CD4-positive, CD25-positive, alpha-beta regulatory T cell (primary cell): ENCODE data around the gene CCR5AS.
A peak's percentile ranks its signal among the peaks of the same experiment; 100 is the strongest.

ENCODE experiments used
- ATAC-seq, 2 donors: fragments of 150-1000 bp; cut with Tn5 transposase; one replicate each; pipeline ENCODE4 v1.10.0; 2021; ENCODE audit warnings: low read depth in 2 of 2, moderate number of reproducible peaks in 2 of 2, moderate library complexity in 1 of 2
- DNase-seq, 3 donors: peaks; one replicate each; pipeline versions ENCODE4 v3.0.0 to v3.0.0-alpha.2; 2012 to 2022; ENCODE audit warnings: mixed read lengths in 1 of 3
- H3K27ac ChIP-seq: one replicate; pipeline ENCODE4 v1.7.0; 2013; ENCODE audit warnings: mild to moderate bottlenecking, low read length; ENCODE audit not compliant: insufficient read depth, poor library complexity, severe bottlenecking
- H3K27me3 ChIP-seq: one replicate; pipeline ENCODE4 v1.7.0; 2013; ENCODE audit warnings: low read length; ENCODE audit not compliant: control insufficient read depth, insufficient read depth
- H3K36me3 ChIP-seq: one replicate; pipeline ENCODE4 v1.7.0; 2013; ENCODE audit warnings: mild to moderate bottlenecking, low read length, moderate library complexity; ENCODE audit not compliant: control insufficient read depth, insufficient read depth
- H3K4me1 ChIP-seq: 2 replicates; pipeline ENCODE4 v1.7.0; 2013; ENCODE audit warnings: mild to moderate bottlenecking, low read length; ENCODE audit not compliant: insufficient read depth, control insufficient read depth, poor library complexity, severe bottlenecking
- H3K4me3 ChIP-seq: one replicate; pipeline ENCODE4 v1.7.0; 2013; ENCODE audit warnings: low read depth, mild to moderate bottlenecking, low read length, moderate library complexity
- H3K9me3 ChIP-seq, 2 experiments: 1 replicate in 1 of 2; 2 replicates in 1 of 2; pipeline ENCODE4 v1.7.0; 2013; ENCODE audit warnings: low read length in 2 of 2, mild to moderate bottlenecking in 1 of 2, moderate library complexity in 1 of 2; ENCODE audit not compliant: control insufficient read depth in 2 of 2
- H3K27ac Mint-ChIP-seq, 3 donors: one replicate each; pipeline ENCODE4 v1.8.0; 2020 to 2022; ENCODE audit warnings: mild to moderate bottlenecking in 3 of 3, mixed read lengths in 3 of 3, moderate library complexity in 2 of 3
- H3K27me3 Mint-ChIP-seq: one replicate; pipeline ENCODE4 v1.8.0; 2022; ENCODE audit warnings: mild to moderate bottlenecking, mixed read lengths
- H3K36me3 Mint-ChIP-seq: one replicate; pipeline ENCODE4 v1.8.0; 2020; ENCODE audit warnings: mixed read lengths
- H3K4me1 Mint-ChIP-seq, 4 donors: one replicate each; pipeline ENCODE4 v1.8.0; 2020 to 2022; ENCODE audit warnings: mixed read lengths in 4 of 4, mild to moderate bottlenecking in 1 of 4
- H3K4me3 Mint-ChIP-seq, 4 donors: one replicate each; pipeline ENCODE4 v1.8.0; 2020 to 2022; ENCODE audit warnings: mild to moderate bottlenecking in 4 of 4, mixed read lengths in 4 of 4, moderate library complexity in 3 of 4
- H3K9me3 Mint-ChIP-seq, 7 donors: one replicate each; pipeline ENCODE4 v1.8.0; 2020 to 2022; ENCODE audit warnings: mixed read lengths in 7 of 7, mild to moderate bottlenecking in 3 of 7, moderate library complexity in 2 of 7

The CCR5AS gene

DNA sequence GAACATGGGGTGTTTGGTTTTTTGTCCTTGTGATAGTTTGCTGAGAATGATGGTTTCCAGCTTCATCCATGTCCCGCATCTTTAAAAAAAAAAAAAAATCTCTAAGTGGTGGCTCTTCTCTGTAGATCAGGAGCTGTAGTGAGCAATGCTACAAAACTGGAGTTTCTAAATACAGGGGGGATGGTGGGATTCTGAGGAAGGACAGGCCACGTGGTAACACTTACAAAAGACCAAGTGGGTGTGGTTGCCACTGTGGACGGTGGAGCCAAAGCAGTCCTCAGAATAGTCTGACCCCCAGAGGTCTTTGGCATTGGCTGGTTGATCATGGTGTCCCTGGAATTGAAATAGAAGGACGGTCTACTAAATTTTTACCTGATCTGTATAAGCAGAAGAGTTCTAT is 7.9 kb upstream of the CCR5AS start:
- H3K27ac Mint-ChIP-seq, result no peak overlapping the region

GRCh38 chr3:46413951-46414350 is 7.1 kb upstream of the CCR5AS start:
- Mint-ChIP-seq H3K27me3 (no peaks in the 10 kb centered on the region), H3K9me3 (no peaks in the 10 kb centered on the region), H3K36me3 (no peaks in the 10 kb centered on the region), H3K4me3 (no peak overlapping the region), H3K27ac (no peak overlapping the region), H3K4me1 (peaks cover 5 to 13% (median 9%) of the 10 kb centered on the region in 4 donors)
- DNase-seq (no peak), ATAC-seq (no peak)
- H3K9me3 ChIP-seq, result no peaks in the 10 kb centered on the region
- H3K36me3 ChIP-seq, result no peaks in the 10 kb centered on the region
- no peak overlapping the region for H3K4me3 ChIP-seq
- H3K27me3 ChIP-seq, result no peaks in the 10 kb centered on the region
- no peak overlapping the region for H3K27ac ChIP-seq
- no peaks in the 10 kb centered on the region for H3K4me1 ChIP-seq

More for the DNA sequence above, 7.9 kb upstream of the CCR5AS start:
- Mint-ChIP-seq H3K9me3 (no peaks in the 10 kb centered on the region), H3K4me3 (no peak overlapping the region), H3K36me3 (no peaks in the 10 kb centered on the region), H3K4me1 (peaks cover 2 to 7% (median 3%) of the 10 kb centered on the region in 4 donors), H3K27me3 (no peaks in the 10 kb centered on the region)
- Histone ChIP-seq H3K27me3 (no peaks in the 10 kb centered on the region), H3K36me3 (no peaks in the 10 kb centered on the region), H3K4me1 (no peaks in the 10 kb centered on the region), H3K9me3 (no peaks in the 10 kb centered on the region), H3K4me3 (no peak overlapping the region), H3K27ac (no peak overlapping the region)
- DNase-seq (no peak), ATAC-seq (no peak)

GRCh38 chr3:46412786-46413298 is 6.0 kb upstream of the CCR5AS start:
- DNase-seq (no peak), ATAC-seq (no peak)
- Histone ChIP-seq H3K9me3 (no peaks in the 10 kb centered on the region), H3K4me3 (no peak overlapping the region), H3K27ac (no peak overlapping the region), H3K27me3 (no peaks in the 10 kb centered on the region), H3K36me3 (no peaks in the 10 kb centered on the region), H3K4me1 (peaks cover 7% of the 10 kb centered on the region)
- Mint-ChIP-seq H3K27ac (no peak overlapping the region), H3K9me3 (no peaks in the 10 kb centered on the region), H3K4me3 (no peak overlapping the region), H3K4me1 (peaks cover 5 to 24% (median 12%) of the 10 kb centered on the region in 4 donors), H3K27me3 (no peaks in the 10 kb centered on the region), H3K36me3 (no peaks in the 10 kb centered on the region)

DNA sequence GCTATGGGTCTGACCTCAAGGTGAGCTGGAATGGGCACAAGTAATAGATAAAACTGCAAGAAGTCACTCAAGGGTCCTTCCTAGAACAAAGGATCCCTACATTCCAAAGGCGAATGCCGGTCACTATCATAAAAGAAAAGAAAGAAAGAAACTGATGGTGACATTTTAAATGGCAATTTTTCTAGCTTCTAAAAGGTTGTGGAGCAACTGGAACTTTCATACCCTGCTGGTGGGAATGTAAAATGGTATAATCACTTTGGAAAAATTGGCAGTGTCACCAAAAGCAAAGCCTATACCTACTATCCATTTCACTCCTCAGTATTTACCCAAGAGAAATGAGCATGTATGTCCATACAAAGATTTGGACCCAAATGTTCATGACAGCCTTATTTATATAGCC is 4.4 kb upstream of the CCR5AS start:
- Histone ChIP-seq H3K4me3 (no peak overlapping the region), H3K27me3 (no peaks in the 10 kb centered on the region), H3K27ac (no peak overlapping the region), H3K4me1 (peaks cover 17% of the 10 kb centered on the region), H3K36me3 (no peaks in the 10 kb centered on the region), H3K9me3 (no peaks in the 10 kb centered on the region)
- Mint-ChIP-seq H3K27ac (no peak overlapping the region), H3K4me1 (peaks cover 17 to 38% (median 19%) of the 10 kb centered on the region in 4 donors), H3K36me3 (no peaks in the 10 kb centered on the region), H3K27me3 (peaks cover 7% of the 10 kb centered on the region), H3K9me3 (no peaks in the 10 kb centered on the region), H3K4me3 (no peak overlapping the region)
- ATAC-seq, result no peak
- DNase-seq, result no peak

GRCh38 chr3:46410669-46411068 is 3.8 kb upstream of the CCR5AS start:
- ATAC-seq (no peak), DNase-seq (no peak)
- Histone ChIP-seq H3K4me1 (peaks cover 17% of the 10 kb centered on the region), H3K9me3 (no peaks in the 10 kb centered on the region), H3K27me3 (no peaks in the 10 kb centered on the region), H3K27ac (no peak overlapping the region), H3K4me3 (no peak overlapping the region), H3K36me3 (no peaks in the 10 kb centered on the region)
- Mint-ChIP-seq H3K27ac (peak overlapping the region in 1 of 3 donors; percentile 5), H3K36me3 (no peaks in the 10 kb centered on the region), H3K9me3 (no peaks in the 10 kb centered on the region), H3K27me3 (peaks cover 7% of the 10 kb centered on the region), H3K4me1 (peaks cover 17 to 38% (median 19%) of the 10 kb centered on the region in 4 donors), H3K4me3 (no peak overlapping the region)

DNA sequence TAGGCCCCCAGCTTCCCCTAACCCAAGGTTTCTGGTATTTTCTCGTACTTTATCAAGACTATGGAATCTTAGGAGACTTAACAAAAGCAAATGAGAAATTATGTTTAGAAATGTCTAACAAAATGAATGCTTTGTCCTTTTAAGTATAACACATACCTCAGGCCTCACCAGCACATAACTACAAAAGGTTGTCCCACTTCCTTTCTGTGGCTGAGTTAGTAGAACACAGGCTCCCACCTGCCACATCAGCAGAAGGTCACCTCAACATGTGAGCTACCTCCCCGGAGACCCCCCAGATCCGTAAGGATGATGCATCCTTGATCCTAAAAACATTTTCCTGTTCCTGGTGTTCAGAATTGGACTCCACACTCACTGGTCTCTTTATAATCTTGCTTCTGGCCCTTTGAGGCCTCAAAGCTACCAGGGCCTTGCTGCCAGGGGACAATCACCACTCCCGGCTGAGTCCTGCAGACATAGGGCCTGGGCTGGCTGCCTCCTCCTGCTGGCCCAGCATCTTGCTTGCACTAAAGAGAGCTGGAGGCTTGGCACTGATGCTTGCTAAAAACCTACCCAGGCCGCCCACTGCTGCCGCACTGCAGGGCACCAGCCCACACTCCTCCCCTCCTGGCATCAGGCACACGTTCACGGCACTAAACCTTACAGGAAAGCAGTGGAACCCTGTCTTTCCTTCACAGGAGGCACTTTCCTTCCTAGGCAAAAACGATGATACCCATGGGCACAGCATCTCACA is 3.0 kb upstream of the CCR5AS start:
- Histone ChIP-seq H3K27ac (no peak overlapping the region), H3K4me3 (no peak overlapping the region), H3K36me3 (no peaks in the 10 kb centered on the region), H3K4me1 (peaks cover 17% of the 10 kb centered on the region), H3K27me3 (no peaks in the 10 kb centered on the region), H3K9me3 (no peaks in the 10 kb centered on the region)
- Mint-ChIP-seq H3K36me3 (no peaks in the 10 kb centered on the region), H3K27me3 (peaks cover 7% of the 10 kb centered on the region), H3K4me1 (peaks cover 17 to 38% (median 19%) of the 10 kb centered on the region in 4 donors), H3K27ac (peak overlapping the region in 1 of 3 donors; percentile 32), H3K9me3 (no peaks in the 10 kb centered on the region), H3K4me3 (peak overlapping the region in 3 of 4 donors; percentile 21 to 50 (median 23))
- ATAC-seq (no peak), DNase-seq (peak in 1 of 3 donors; percentile 35)

DNA sequence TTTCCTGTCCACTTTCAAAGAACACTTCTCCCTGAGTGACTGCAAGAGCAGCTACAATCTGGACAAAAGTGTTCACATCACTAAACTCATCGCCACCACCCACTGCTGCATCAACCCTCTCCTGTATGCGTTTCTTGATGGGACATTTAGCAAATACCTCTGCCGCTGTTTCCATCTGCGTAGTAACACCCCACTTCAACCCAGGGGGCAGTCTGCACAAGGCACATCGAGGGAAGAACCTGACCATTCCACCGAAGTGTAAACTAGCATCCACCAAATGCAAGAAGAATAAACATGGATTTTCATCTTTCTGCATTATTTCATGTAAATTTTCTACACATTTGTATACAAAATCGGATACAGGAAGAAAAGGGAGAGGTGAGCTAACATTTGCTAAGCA is 2.0 kb upstream of the CCR5AS start:
- no peak overlapping the region for H3K4me3 ChIP-seq
- Mint-ChIP-seq H3K36me3 (no peaks in the 10 kb centered on the region), H3K9me3 (no peaks in the 10 kb centered on the region), H3K4me1 (peaks cover 17 to 38% (median 19%) of the 10 kb centered on the region in 4 donors), H3K27ac (peak overlapping the region in 2 of 3 donors; percentile 49 to 57), H3K27me3 (peaks cover 7% of the 10 kb centered on the region), H3K4me3 (peak overlapping the region in 3 of 4 donors; percentile 3 to 56 (median 42))
- H3K27me3 ChIP-seq, result no peaks in the 10 kb centered on the region
- no peaks in the 10 kb centered on the region for H3K36me3 ChIP-seq
- ATAC-seq (no peak), DNase-seq (no peak)
- no peaks in the 10 kb centered on the region for H3K9me3 ChIP-seq
- peaks cover 17% of the 10 kb centered on the region for H3K4me1 ChIP-seq
- no peak overlapping the region for H3K27ac ChIP-seq

DNA sequence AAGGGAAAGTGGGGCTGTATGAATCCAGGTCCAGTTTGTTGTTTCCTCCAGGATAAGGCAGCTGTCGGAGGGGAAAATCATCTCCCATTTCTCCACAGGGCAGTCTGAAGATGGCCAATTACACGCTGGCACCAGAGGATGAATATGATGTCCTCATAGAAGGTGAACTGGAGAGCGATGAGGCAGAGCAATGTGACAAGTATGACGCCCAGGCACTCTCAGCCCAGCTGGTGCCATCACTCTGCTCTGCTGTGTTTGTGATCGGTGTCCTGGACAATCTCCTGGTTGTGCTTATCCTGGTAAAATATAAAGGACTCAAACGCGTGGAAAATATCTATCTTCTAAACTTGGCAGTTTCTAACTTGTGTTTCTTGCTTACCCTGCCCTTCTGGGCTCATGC is 1.1 kb upstream of the CCR5AS start:
- DNase-seq (peak in 1 of 3 donors; percentile 17), ATAC-seq (no peak)
- H3K4me3 Mint-ChIP-seq, result peak overlapping the region; percentile 34 to 90 (median 88)
- Histone ChIP-seq H3K27ac (no peak overlapping the region), H3K36me3 (no peaks in the 10 kb centered on the region), H3K4me3 (peak overlapping the region; percentile 79), H3K9me3 (no peaks in the 10 kb centered on the region), H3K27me3 (no peaks in the 10 kb centered on the region), H3K4me1 (peaks cover 17% of the 10 kb centered on the region)
- H3K4me1 Mint-ChIP-seq, result peaks cover 17 to 38% (median 19%) of the 10 kb centered on the region in 4 donors
- H3K36me3 Mint-ChIP-seq, result no peaks in the 10 kb centered on the region
- peaks cover 0 to 2% (median 0%) of the 10 kb centered on the region in 7 donors for H3K9me3 Mint-ChIP-seq
- H3K27ac Mint-ChIP-seq, result peak overlapping the region in 2 of 3 donors; percentile 94 to 97
- peaks cover 10% of the 10 kb centered on the region for H3K27me3 Mint-ChIP-seq
